ENCODE data around the gene DENND6B.
A peak's percentile ranks its signal among the peaks of the same experiment; 100 is the strongest.

DENND6B gene

DNA sequence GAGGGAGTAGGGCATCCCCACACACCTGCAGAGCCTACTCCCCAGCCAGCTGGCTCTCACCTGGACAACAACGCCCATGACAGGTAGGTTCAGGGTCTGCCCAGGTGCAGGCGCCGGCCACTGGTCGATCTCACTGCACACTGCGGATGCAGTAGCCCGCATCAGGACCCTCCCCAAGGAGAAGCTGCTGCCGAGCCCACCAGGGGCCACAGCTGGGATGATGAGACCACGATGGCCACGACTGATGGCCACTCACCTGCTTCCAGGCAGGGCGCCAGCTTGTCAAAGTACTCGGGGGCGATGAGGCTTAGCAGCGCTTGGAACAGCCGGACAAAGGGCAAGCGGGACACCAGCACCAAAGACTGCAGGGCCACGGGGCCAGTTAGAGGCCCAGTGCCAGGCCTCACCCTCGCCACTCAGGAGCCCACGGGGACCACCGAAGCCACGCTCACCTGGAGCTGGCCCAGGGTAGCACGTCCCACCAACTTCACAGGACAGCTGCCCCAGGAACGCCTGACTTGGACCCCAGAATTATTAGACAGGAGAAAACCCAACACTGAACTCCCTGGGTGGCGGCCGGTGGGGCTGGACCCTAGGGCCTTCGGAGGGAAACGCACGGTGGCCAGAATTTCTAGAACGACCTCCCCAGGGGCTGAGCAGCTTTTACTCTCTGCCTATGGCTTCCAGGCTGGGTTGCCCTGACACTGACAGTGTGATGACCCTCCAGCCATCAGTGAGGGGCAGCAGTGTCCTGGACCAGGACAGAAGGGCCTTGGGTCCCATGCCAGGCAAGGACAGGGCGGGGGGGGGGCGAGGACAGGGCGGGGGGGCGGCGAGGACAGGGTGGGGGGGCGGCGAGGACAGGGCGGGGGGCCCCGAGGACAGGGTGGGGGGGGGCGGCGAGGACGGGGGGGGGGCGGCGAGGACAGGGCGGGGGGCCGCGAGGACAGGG is 10.4 kb downstream of the DENND6B start:
- DNase-seq (ENCODE audit: low read depth) = no peak

DNA sequence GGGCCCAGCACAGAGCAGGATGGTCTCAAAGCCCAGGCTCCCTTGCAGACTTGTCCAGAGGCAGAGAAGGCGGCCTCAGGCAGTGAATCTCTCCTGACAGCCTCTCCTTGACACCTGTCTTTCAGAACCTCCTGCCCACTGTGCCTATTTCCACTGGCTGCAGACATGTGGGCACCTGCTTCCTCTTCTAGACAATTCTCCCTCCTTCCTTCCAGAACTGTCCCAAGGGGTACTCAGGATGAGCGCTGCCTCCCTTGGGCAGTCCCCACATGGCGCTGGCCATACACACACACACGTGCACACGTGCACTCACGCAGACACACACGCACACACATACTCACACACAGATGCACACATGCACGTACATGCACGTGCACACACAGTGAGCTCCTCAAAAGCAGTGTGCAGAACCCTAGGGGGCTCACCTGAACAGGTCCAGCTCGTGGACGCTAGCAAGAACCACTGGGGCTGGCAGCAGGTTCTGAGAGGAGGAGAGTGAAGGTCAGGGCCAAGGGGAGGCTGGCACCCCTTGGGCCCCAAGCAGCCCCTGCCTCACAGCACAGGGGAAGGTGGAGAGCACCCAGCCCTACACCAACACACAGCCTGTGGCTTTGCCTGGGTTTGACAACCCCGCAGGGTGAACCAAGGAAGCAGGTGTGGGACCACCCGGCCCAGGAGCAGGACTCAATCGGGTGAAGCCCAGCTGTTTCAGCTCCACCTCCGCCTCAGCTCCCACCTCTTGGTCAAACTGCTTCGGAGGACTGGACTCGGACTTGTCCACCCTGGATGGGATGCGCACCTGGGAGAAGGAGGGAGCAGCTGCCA is 11.3 kb downstream of the DENND6B start:
- no peak for DNase-seq (ENCODE audit: low read depth)

DNA sequence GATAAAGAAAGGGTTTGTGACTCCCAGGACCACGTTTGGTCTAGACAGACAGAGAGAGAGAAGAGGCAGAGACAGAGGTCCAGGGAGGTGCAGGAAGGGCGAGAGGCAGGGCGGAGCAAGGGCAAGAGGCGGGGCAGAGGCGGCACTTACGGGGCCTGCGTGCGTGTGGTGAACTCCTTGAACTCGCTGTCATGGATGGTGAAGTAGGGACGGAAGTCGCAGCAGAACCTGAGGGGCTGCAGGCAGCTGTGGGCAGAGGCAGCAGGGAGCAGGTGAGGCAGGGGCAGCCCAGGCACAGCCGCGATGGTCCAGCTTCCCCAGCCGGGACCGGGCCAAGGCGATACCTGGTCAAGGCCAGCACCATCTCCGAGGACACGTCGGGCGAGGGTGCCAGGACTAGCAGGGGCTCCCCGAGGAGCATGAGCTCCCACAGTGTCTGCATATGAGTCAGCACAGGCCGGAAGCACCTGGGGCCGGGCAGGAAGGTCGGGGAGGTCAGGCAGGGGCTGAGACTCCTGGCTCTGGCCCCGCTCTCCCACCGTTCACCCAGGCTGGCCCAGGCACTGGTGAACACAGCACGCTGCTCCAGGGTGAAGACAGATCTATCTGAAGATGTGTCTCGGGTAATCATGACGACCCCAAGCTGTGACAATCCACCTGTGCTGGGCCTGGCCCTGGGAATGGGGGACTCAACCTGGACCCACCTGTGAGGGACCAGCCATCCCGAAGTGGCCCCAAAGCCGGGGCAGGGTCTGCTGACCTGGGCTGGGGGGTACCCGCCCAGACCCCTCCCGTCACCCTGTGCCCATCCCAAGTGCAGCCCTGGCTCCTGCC is 12.1 kb downstream of the DENND6B start:
- DNase-seq (ENCODE audit: low read depth) = peak; percentile 65

DNA sequence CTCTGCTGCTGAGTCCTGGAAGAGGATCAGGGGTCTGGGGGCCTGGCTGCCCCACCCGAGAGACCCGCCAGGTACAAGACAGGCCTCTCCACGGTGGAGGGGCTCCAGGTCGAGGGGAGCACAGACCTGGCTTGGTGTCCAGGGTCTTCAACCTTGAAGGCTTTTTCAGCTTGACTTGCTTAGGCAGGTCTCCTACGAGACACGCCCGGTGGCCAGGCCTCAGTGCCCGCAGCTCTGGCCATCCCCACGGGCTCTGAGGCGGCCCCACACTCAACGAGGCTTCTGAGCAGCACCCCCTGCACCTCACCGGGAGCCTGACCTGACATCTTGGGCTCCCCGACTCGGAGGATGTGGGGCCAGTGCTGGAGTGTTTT is 12.7 kb downstream of the DENND6B start:
- DNase-seq (ENCODE audit: low read depth) = no peak

DNA sequence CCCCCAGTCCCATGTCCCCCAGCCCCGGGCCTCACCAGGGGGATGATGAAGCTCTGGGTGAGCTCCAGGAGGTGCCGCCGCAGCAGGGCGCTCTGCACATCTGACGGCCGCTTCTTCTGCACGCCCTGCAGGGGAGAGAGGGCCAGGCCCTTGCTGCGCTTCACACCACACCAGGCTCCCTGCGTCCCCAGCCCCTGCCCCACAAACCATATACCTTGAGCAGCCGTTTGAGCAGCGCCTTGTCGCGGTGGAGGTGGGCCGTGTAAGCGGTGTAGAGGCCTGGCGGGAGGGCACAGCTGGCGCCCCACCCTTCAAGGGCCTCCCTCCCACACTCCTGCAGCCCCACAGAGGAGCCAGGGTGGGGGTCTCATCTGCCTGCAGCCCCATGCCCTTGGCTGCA is 13.2 kb downstream of the DENND6B start:
- no peak for DNase-seq (ENCODE audit: low read depth)

DNA sequence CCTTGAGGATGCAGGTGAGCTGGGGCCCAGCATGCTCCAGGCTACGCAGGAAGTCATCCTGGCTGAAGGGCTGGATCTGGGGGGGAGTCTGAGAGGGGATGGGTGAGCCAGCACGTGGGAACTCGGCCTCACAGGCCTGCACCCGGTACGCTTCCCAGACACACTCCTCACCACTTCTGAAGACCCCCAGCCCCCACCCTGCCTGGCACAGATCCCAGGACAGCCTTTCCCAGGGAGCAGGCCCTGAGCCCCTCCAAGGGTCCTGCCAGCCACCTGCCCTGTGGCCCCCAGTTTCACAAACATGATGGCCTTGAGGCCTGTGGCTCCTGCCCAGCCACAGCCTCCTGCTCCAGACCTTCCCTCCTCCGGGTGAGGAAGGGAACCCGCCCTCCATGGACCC is 13.8 kb downstream of the DENND6B start:
- no peak for DNase-seq (ENCODE audit: low read depth)

DNA sequence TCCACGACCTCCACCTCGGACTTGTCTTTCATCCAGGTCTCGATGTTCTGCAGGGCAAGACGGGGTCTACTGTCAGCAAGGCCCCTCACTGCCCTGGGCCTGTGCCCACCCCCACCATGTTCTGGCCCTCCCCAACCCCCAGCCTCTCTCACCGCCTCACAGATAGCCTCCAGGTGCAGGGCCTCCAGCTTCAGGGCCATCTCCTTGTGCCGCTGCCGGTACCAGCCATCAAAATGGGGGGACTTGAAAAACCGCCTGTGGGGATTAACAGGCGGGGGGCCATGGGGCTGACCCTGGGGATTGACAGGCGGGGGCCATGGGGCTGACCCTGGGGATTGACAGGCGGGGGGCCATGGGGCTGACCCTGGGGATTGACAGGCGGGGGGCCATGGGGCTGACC is 14.4 kb downstream of the DENND6B start:
- no peak for DNase-seq (ENCODE audit: low read depth)

DNA sequence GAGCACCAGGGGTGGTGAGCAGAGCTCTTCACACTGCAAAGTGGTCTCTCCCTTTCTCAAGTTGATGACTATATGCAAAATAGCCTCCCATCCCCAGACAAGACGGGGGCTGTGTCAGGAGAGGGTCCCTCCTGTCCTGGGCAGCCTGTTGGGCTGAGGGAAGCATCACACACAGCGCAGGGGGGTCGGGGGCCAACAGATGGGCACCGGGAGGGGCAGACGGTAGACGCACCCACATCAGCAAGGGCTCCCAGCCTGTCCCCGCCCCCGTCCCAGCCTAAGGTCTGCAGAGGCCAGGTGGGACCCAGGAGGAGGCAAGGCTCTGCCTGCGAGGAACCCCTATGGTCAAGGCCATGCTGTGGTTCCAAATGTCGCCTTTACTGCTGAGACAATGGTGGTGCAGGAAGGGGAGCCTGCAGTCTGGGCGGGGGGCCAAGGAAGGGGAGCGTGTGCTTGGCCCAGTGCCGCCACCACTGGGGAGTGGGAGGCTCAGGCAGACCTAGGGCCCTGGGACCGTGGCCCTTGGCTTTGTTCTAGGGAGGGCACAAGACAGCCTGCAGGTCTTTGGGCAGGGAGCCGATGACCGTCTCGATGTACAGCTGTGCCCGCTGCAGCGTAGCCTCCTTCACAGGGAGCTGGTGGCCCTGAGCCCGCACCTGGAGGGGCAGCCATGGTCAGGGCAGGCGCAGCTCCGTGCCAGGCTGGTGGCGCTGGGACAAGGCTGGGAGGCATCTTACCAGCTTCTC is 15.0 kb downstream of the DENND6B start:
- DNase-seq (ENCODE audit: low read depth) = no peak

DNA sequence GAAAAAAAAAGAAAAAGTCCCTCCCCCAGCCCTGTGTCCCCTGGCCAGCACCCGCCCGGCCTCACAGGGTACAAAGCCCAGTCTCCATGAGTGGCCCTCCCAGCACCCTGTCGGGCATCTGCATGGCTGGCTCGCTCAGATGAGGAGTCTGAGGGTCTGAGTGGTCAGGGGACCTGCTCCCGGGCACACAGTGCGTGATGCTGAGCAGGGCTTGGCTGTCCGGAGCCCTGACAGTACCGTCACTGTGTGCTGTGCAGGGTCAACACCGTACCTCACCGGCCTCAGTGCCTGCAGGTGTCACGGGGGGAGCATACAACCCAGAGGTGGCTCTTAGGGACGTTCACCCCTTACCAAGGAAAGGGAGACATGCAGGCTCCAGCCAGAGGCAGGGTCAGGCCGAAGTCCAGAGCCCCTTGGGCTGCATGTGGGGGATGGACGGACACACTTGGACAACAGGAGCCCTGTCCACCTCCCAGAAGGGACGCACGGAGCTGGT is 15.8 kb downstream of the DENND6B start:
- no peak for DNase-seq (ENCODE audit: low read depth)

DNA sequence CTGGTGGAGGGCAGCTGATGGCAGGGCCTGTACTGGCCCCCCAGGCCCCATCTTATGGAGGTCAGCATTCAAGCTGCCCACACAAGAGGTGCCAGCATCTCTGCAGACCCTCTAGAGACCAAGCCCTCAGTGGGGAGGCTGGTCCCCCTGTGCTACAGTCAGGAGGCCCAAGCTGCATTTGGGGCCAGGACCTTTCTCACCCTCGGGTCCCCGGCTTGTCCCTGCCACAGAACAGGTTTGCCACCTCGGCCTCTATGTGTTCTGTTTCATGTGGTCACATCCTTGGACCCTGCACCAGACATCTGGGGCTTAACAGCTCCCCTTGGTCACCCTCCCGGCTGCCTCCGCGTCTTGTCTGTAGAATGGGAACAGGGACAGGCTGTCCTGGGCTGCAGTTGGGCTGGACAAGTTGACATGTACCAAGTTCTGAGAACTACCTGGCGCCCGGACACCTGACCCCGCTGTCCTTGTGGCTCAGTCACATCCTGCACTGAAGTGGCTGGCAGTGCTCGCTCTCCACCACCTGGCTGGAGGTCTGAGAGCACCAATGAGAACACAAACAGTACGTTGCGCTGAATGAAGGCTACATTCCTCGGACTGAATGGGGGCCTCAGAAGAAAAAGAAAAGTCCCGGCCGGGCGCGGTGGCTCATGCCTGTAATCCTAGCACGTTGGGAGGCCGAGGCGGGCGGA is 16.6 kb downstream of the DENND6B start:
- no peak for DNase-seq (ENCODE audit: low read depth)

DNA sequence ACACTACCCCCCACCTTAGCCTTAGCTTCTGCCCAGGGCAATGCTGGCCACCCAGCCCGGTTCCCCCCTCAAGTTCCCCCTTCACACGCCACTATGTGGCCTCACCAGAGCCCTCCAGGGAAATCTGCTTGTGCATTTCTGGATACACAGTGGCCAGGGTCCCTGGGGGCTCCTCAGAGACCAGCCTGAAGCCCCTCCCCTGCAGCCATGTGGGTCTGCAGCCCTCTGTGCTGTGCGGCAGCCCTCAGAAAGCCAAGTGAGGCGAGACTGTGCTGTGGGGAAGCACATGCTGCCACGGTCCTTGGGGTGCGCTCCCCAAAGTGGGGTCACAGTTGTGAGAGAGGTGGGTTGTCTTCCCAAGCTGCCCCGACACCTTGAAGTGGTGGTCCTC is 17.2 kb downstream of the DENND6B start:
- no peak for DNase-seq (ENCODE audit: low read depth)

DNA sequence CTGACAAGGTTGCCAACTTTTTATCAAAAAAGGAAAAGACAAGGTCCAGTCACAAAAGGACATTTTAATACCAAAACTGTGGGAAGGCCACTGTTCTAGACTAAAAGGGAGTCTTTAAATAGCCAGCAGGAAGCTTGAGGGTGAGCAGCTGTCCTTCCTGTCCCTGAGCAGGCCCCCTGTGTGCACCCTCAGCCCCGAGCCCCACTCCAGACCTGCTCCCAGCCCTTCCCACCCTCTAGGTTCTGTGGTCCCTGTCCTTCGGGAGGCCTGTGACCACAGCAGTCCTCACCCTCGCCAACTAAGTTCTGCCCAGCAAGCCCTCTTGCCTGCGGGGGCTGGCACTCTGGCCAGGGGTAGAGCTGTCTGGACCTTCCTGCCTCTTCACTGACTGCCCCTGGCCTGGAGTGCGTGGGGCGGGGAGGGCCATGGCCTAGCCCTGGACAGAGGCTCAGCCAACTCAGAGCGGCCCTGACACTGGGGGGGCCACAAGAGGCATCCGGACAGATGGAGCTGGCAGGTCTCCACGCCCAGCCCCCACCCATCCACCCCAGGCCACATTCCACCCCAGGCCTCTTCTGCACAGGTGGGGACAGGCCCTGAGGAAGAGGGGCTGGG is 17.7 kb downstream of the DENND6B start:
- no peak for DNase-seq (ENCODE audit: low read depth)

DNA sequence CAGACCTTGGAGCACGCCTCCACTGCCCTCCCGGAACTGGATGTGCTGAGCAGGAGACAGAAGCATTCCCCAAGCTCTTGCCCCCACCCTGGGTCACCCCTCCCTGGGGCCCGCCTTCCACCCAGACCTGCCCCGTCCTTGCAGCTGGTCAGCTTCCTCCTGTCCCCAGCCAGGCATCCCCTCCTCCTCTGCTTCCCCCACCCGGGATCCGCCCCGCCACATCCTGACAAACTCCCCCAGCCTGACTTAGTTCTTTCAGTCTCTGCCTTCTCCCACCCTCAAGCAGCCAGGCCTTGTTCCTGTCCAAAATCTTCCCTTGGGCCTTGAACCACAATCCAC is 18.2 kb downstream of the DENND6B start:
- no peak for DNase-seq (ENCODE audit: low read depth)

DNA sequence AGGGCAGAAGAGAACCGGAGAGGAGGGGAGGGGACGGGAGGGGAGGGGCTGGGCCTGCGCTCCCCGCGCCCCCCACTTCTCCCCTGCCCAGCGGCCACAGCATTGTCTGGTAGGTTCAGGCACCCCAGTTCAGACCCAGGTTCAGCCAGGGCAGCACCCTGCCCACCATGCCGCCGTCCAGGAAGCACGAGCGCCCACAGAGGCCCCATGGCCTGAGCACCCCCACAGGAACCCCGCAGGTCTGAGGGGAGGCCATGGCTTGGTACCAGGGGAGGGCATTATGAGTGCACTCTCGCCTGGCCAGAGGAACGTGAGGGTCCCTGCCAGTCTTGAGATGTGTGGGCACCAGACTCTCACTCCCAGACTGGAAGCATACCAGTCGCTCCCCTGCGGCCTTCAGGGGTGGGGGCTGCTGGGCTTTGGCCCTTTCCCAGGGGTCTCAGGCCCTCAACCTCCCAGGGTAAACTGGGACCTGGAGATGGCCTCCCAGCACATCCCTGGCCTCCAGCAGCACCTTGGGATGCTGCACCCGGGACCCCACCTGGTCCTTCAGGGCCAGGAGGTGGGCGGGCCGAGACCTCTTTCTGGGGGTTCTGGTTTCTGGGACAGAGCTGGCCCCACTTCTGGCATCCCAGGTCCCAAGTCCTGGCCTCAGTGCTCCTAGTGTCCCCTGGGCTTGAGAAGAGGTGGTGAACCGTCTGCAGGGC is 18.8 kb downstream of the DENND6B start:
- no peak for DNase-seq (ENCODE audit: low read depth)

DNA sequence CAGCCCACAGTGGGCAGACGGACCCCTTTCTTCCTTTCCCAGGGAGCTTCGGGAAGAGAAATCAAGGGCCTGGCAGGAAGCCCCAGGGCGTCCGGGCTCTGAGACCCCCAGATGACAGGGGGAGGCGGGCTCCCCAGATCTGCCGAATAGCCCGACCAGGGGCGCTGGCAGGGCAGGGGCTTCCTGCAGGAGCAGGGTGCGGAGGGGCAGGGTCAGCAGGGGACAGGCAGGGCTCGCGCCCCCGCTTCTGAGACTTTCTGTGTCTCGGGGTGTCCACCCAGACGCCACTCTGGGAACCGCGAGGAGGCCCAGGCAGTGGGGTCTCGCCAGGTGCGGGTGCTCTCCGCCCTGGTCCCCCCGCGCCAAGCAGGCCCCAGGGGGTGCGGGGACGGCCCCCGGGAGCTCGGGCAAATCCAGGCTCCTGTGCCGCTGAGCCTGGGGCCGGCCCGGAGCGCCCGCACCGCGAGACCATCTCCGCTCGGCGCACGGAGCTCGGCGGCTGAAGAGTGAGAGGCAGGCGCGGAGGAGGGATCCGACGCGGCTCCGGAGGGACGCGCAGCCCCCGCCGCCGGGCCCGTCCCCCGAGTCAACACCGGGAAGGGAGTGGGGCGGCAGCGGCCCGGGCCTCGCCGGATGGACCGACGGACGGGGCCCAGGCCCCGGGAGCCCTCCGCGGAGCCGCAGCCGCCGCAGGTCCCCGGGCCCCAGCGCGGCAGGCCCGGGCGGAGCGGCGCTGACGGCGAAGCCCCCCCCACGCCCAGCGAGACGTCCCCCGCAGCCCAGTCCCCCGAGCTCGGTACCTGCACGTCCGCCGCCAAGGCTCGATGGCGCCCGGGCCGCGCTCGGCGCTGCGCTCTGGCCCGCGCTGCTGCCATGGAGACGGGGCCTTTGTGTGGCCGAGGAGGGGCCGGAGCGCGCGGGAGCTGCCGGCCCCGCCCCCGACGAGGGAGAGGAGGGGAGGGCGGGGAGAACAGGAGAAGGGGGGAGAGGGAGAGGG is 19.8 kb downstream of the DENND6B start, which contains the start of gene PLXNB2:
TSS of gene PLXNB2 (minus strand) at position 894 of the 997 bp plus-strand sequence. CDS start 17,062 bp downstream, outside the sequence.
- DNase-seq (ENCODE audit: low read depth) = no peak

DNA sequence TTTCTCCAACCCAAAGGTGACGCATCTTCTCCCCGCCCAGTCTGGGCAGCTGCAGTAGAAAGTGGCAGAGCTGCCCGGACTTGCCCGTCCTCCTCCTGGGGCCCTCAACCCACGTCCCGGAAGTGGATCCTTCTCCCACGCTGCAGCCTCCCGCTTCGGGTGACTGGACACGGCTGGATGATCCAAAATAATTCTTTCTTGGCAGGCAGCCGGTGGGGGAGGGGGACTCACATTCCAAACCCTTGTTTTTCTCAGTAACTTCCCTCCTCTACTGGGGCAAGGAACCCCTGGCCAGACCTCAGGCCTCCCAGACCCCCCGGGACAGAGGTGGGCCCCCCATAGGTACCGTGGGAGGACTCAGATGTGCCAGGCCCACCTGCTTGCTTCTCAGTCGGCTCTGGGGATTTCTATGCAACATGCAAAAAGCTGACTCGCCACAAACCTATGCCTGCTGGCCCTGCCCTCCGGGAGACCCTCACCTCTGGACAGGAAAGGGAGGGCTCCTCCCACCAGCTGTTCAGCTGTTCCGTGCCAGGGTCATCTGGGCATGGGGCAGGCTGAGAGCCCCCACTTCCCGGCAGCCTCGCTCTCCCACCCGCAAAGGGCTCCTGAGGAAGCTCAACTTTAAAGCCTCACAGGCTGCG is 20.8 kb downstream of the DENND6B start:
- no peak for DNase-seq (ENCODE audit: low read depth)

DNA sequence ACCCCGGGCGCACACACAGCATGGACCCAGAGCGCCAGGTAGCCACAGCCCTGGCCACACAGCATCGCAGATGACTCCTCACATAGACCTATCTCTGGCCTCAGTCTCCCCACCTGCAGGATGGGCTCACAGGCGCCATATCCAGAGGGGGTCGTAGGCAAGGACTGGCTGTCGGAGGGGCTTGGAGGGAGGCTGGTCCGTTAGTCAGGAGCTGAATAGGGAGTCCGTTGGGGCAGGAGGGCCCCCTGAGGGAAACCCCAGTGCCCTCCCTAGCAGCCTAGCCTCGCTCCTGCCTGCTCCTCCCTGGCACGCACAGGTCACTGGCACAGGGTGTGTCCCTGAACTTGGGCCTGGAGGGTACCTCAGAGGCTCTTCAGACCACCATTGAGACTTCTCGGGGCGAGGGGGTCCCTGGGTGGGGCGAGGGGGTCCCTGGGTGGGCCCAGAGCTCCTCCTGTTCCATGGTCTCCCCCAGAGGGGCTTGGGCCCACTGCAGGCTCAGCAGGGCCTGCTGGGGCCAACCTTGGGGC is 21.4 kb downstream of the DENND6B start:
- DNase-seq (ENCODE audit: low read depth) = no peak
